ENCODE results near the gene CCDC54. TPM values are rescaled to one million over a fixed set of nuclear protein-coding genes. Genes with fewer than 3 reads are reported as not detected.

CCDC54 gene
- total and polyA plus RNA-seq, 7 donors, result not detected

- H3K36me3 ChIP-seq, result no peaks in the 10 kb centered on the region
- no peaks in the 10 kb centered on the region for H3K9me3 ChIP-seq
- no peak for DNase-seq
- no peaks in the 10 kb centered on the region for H3K27me3 ChIP-seq
- intact Hi-C loops (cut with DNase I), result loop anchor here (2.0 to 10.0 kb wide), 2 partner anchors 149 to 803 kb away; partner anchors contain the start of gene IFT57
- 78 to 91% methylated on average over 1 of the region's 1 CpG for WGBS, 2 donors
- H3K27ac ChIP-seq, result no peak overlapping the region
- TF ChIP-seq CTCF (IDR thresholded peaks at IDR 0.05) (no peak), POLR2A (IDR thresholded peaks at IDR 0.05) (no peak), EP300 (IDR thresholded peaks at IDR 0.05) (no peak), POLR2AphosphoS5 (IDR thresholded peaks at IDR 0.05) (no peak)
- H3K4me3 ChIP-seq, result no peak overlapping the region
- H3K4me1 ChIP-seq, result no peaks in the 10 kb centered on the region
Observed at GRCh38 chr3:107421881-107422280, 44.6 kb downstream of the CCDC54 start.

GRCh38 chr3:107425033-107425432, 47.8 kb downstream of the CCDC54 start:
- Histone ChIP-seq H3K4me3 (no peak overlapping the region), H3K4me1 (peaks cover 0 to 1% (median 1%) of the 10 kb centered on the region in 4 donors), H3K36me3 (no peaks in the 10 kb centered on the region), H3K27me3 (no peaks in the 10 kb centered on the region), H3K9me3 (no peaks in the 10 kb centered on the region), H3K27ac (no peak overlapping the region)
- TF ChIP-seq EP300 (IDR thresholded peaks at IDR 0.05), result no peak
- no peak for TF ChIP-seq POLR2AphosphoS5 (IDR thresholded peaks at IDR 0.05)
- no peak for TF ChIP-seq POLR2A (IDR thresholded peaks at IDR 0.05)
- intact Hi-C loops (cut with DNase I), result loop anchor here (10.0 kb wide), 1 partner anchor 800 kb away; the partner anchor contains the start of gene IFT57
- no peak for DNase-seq

GRCh38 chr3:107426223-107426622, 49.0 kb downstream of the CCDC54 start:
- Histone ChIP-seq H3K4me1 (peaks cover 0 to 11% (median 7%) of the 10 kb centered on the region in 4 donors), H3K36me3 (no peaks in the 10 kb centered on the region), H3K27ac (no peak overlapping the region), H3K27me3 (no peaks in the 10 kb centered on the region), H3K4me3 (no peak overlapping the region), H3K9me3 (no peaks in the 10 kb centered on the region)
- TF ChIP-seq EP300 (IDR thresholded peaks at IDR 0.05) (no peak), CTCF (IDR thresholded peaks at IDR 0.05) (no peak), POLR2A (IDR thresholded peaks at IDR 0.05) (no peak), POLR2AphosphoS5 (IDR thresholded peaks at IDR 0.05) (no peak)
- WGBS, 2 donors, result 70 to 79% methylated on average over 3 of the region's 3 CpGs
- DNase-seq, result no peak
- intact Hi-C loops (cut with DNase I), result loop anchor here (10.0 kb wide), 1 partner anchor 799 kb away; the partner anchor contains the start of gene IFT57

Other genes with a start within 250 kb of the CCDC54 start
- gene BBX, start 145.5 kb downstream of the CCDC54 start, total RNA-seq, result 10 to 100 TPM; 71.1 to 93.3 (median 82.8) TPM
- 1 to 10 TPM; 3.0 to 9.5 (median 3.2) TPM for gene BBX, start 145.5 kb downstream of the CCDC54 start, polyA plus RNA-seq

Data from sigmoid colon (tissue), 7 donors.